SK-N-SH treated with all-trans-retinoic acid at 6 μM for 48 hours (cell line): ENCODE data around the gene FAM186B.

Source experiments
- ATAC-seq: fragments of 200-7000 bp; cut with Tn5 transposase; 3 replicates; pipeline ENCODE4 v1.9.1; 2020; ENCODE audit warnings: mild to moderate bottlenecking, moderate library complexity
- ARNTL ChIP-seq: fragments of 450-650 bp; formaldehyde crosslinking; IDR thresholded peaks from 2 replicates; pipeline ENCODE4 v1.5.0; 2020; ENCODE audit warnings: low read depth, mild to moderate bottlenecking, moderate library complexity, borderline replicate concordance
- BACH2 ChIP-seq: fragments of 250-450 bp; sonication (Bioruptor Pico); IDR thresholded peaks from 2 replicates; pipeline ENCODE4 v1.9.0; 2021; ENCODE audit warnings: mild to moderate bottlenecking, borderline replicate concordance
- CSDC2 ChIP-seq: fragments of 250-450 bp; sonication (Bioruptor Pico); IDR thresholded peaks from 2 replicates; pipeline ENCODE4 v1.5.0; 2020; ENCODE audit warnings: mild to moderate bottlenecking, moderate library complexity
- ESRRG ChIP-seq: fragments of 250-450 bp; sonication (Bioruptor Pico); IDR thresholded peaks from 2 replicates; pipeline ENCODE4 v1.6.1; 2021; ENCODE audit warnings: mild to moderate bottlenecking
- GLIS3 ChIP-seq: fragments of 250-450 bp; sonication (Bioruptor Pico); IDR thresholded peaks from 2 replicates; pipeline ENCODE4 v1.5.0; 2020; ENCODE audit warnings: mild to moderate bottlenecking, moderate library complexity
- ISL1 ChIP-seq: fragments of 250-450 bp; sonication (Bioruptor Pico); IDR thresholded peaks from 2 replicates; pipeline ENCODE4 v2.1.2; 2022; ENCODE audit warnings: mild to moderate bottlenecking, moderate library complexity
- OSR1 ChIP-seq: fragments of 250-450 bp; sonication (Bioruptor Pico); IDR thresholded peaks from 2 replicates; pipeline ENCODE4 v1.8.0; 2022; ENCODE audit warnings: moderate library complexity, mild to moderate bottlenecking, inconsistent platforms
- PPARA ChIP-seq: fragments of 250-450 bp; sonication (Bioruptor Pico); IDR thresholded peaks from 2 replicates; pipeline ENCODE4 v1.5.0; 2020; ENCODE audit warnings: mild to moderate bottlenecking, borderline replicate concordance
- RARB ChIP-seq: fragments of 250-450 bp; sonication (Bioruptor Pico); IDR thresholded peaks from 2 replicates; pipeline ENCODE4 v1.8.0; 2021; ENCODE audit warnings: mild to moderate bottlenecking, moderate library complexity
- SNAI2 ChIP-seq: fragments of 250-450 bp; sonication (Bioruptor Pico); IDR thresholded peaks from 2 replicates; pipeline ENCODE4 v1.5.0; 2020; ENCODE audit warnings: mild to moderate bottlenecking, moderate library complexity
- TCF4 ChIP-seq: fragments of 250-450 bp; sonication (Bioruptor Pico); IDR thresholded peaks from 2 replicates; pipeline ENCODE4 v1.8.0; 2021; ENCODE audit warnings: mild to moderate bottlenecking, moderate library complexity, borderline replicate concordance
- TOX ChIP-seq: fragments of 250-450 bp; sonication (Bioruptor Pico); IDR thresholded peaks from 2 replicates; pipeline ENCODE4 v1.8.0; 2021; ENCODE audit warnings: mild to moderate bottlenecking, moderate library complexity, borderline replicate concordance
- ZC3H10 ChIP-seq: fragments of 250-450 bp; sonication (Bioruptor Pico); IDR thresholded peaks from 2 replicates; pipeline ENCODE4 v1.5.1; 2021; ENCODE audit warnings: mild to moderate bottlenecking, moderate library complexity
- ZFP3 ChIP-seq: fragments of 250-450 bp; sonication (Bioruptor Pico); IDR thresholded peaks from 2 replicates; pipeline ENCODE4 v1.5.0; 2020; ENCODE audit warnings: mild to moderate bottlenecking, moderate library complexity
- ZFP30 ChIP-seq: fragments of 450-650 bp; formaldehyde crosslinking; IDR thresholded peaks from 2 replicates; pipeline ENCODE4 v1.5.0; 2022; ENCODE audit warnings: mild to moderate bottlenecking, moderate library complexity
- ZNF565 ChIP-seq: fragments of 450-650 bp; formaldehyde crosslinking; conservative IDR thresholded peaks from 2 replicates; pipeline ENCODE4 v1.5.0; 2020; ENCODE audit warnings: low read depth, mild to moderate bottlenecking, moderate library complexity
- ZNF70 ChIP-seq: fragments of 450-650 bp; formaldehyde crosslinking; IDR thresholded peaks from 2 replicates; pipeline ENCODE4 v1.5.0; 2020; ENCODE audit warnings: mild to moderate bottlenecking, moderate library complexity
- ZNF8 ChIP-seq: fragments of 450-650 bp; formaldehyde crosslinking; IDR thresholded peaks from 2 replicates; pipeline ENCODE4 v1.5.0; 2020; ENCODE audit warnings: mild to moderate bottlenecking, moderate library complexity
- TF ChIP-seq, protein P1 (sequence below): fragments of 250-450 bp; sonication (Bioruptor Pico); IDR thresholded peaks from 2 replicates; pipeline ENCODE4 v1.8.0; 2021; ENCODE audit warnings: low read depth, mild to moderate bottlenecking, moderate library complexity, borderline replicate concordance
- TF ChIP-seq, protein P2 (sequence below): fragments of 250-450 bp; sonication (Bioruptor Pico); IDR thresholded peaks from 2 replicates; pipeline ENCODE4 v1.8.0; 2020; ENCODE audit warnings: mild to moderate bottlenecking, moderate library complexity, borderline replicate concordance
- TF ChIP-seq, protein P3 (sequence below): fragments of 250-450 bp; sonication (Bioruptor Pico); IDR thresholded peaks from 2 replicates; pipeline ENCODE4 v1.5.1; 2021; ENCODE audit warnings: mild to moderate bottlenecking, moderate library complexity
- TF ChIP-seq, protein P4 (sequence below): fragments of 250-450 bp; sonication (Bioruptor Pico); IDR thresholded peaks from 2 replicates; pipeline ENCODE4 v1.5.0; 2020; ENCODE audit warnings: mild to moderate bottlenecking, moderate library complexity
- TF ChIP-seq, protein P5 (sequence below): fragments of 250-450 bp; sonication (Bioruptor Pico); IDR thresholded peaks from 2 replicates; pipeline ENCODE4 v1.5.1; 2020; ENCODE audit warnings: low read depth, mild to moderate bottlenecking, moderate library complexity

FAM186B gene

DNA sequence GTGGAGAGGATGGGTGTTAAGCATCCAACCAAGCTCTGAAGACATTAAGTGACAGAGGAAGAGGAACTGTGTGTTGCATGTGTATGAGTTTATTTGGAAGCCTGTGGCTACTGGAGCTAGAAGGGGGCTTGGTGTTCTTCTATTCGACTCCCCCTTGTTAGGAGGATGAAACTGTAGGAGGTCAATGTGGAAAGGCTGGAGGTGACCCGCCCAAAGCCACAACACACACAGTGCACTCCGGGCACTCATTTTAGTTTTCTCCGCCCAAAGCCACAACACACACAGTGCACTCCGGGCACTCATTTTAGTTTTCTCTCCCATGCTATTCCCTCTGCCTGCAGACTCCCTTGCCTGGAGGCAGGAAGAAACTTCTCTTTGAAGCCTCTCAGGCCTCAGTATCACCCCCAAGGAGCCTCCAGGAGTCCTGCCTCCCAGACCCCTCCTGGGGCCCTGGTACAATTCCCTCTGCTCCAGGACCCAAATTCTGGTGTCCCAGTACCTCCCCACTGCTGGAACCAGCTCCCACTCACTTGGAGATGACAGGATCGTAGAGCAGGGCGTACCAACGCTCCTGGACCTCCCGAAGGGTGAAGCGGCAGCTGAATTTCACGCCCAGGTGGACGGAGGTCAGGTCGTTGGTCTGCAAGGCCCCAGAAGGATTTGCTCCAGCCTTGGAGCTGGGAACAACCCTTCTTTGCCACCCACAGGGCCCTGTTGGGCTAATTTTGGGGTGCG lies 41.3 kb downstream of the FAM186B start:
- TF ChIP-seq ZFP3 (CRISPR knock-in tag) (no peak), ZFP30 (CRISPR knock-in tag) (no peak), TOX (no peak), PPARA (CRISPR knock-in tag) (no peak), ESRRG (CRISPR knock-in tag) (no peak), ISL1 (CRISPR knock-in tag) (no peak), ARNTL (CRISPR knock-in tag) (no peak), RARB (CRISPR knock-in tag) (no peak), ZC3H10 (CRISPR knock-in tag) (no peak), TCF4 (CRISPR knock-in tag) (no peak), OSR1 (no peak), ZNF565 (no peak), ZNF8 (CRISPR knock-in tag) (no peak), BACH2 (CRISPR knock-in tag) (no peak), ZNF70 (CRISPR knock-in tag) (no peak), CSDC2 (CRISPR knock-in tag) (no peak)
- TF ChIP-seq, protein P1, sequence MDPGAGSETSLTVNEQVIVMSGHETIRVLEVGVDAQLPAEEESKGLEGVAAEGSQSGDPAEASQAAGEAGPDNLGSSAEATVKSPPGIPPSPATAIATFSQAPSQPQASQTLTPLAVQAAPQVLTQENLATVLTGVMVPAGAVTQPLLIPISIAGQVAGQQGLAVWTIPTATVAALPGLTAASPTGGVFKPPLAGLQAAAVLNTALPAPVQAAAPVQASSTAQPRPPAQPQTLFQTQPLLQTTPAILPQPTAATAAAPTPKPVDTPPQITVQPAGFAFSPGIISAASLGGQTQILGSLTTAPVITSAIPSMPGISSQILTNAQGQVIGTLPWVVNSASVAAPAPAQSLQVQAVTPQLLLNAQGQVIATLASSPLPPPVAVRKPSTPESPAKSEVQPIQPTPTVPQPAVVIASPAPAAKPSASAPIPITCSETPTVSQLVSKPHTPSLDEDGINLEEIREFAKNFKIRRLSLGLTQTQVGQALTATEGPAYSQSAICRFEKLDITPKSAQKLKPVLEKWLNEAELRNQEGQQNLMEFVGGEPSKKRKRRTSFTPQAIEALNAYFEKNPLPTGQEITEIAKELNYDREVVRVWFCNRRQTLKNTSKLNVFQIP (CRISPR knock-in tag) = no peak
- TF ChIP-seq, protein P2, sequence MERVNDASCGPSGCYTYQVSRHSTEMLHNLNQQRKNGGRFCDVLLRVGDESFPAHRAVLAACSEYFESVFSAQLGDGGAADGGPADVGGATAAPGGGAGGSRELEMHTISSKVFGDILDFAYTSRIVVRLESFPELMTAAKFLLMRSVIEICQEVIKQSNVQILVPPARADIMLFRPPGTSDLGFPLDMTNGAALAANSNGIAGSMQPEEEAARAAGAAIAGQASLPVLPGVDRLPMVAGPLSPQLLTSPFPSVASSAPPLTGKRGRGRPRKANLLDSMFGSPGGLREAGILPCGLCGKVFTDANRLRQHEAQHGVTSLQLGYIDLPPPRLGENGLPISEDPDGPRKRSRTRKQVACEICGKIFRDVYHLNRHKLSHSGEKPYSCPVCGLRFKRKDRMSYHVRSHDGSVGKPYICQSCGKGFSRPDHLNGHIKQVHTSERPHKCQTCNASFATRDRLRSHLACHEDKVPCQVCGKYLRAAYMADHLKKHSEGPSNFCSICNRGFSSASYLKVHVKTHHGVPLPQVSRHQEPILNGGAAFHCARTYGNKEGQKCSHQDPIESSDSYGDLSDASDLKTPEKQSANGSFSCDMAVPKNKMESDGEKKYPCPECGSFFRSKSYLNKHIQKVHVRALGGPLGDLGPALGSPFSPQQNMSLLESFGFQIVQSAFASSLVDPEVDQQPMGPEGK (CRISPR knock-in tag) = no peak
- TF ChIP-seq, protein P3, sequence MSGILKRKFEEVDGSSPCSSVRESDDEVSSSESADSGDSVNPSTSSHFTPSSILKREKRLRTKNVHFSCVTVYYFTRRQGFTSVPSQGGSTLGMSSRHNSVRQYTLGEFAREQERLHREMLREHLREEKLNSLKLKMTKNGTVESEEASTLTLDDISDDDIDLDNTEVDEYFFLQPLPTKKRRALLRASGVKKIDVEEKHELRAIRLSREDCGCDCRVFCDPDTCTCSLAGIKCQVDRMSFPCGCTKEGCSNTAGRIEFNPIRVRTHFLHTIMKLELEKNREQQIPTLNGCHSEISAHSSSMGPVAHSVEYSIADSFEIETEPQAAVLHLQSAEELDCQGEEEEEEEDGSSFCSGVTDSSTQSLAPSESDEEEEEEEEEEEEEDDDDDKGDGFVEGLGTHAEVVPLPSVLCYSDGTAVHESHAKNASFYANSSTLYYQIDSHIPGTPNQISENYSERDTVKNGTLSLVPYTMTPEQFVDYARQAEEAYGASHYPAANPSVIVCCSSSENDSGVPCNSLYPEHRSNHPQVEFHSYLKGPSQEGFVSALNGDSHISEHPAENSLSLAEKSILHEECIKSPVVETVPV (CRISPR knock-in tag) = no peak
- TF ChIP-seq, protein P4, sequence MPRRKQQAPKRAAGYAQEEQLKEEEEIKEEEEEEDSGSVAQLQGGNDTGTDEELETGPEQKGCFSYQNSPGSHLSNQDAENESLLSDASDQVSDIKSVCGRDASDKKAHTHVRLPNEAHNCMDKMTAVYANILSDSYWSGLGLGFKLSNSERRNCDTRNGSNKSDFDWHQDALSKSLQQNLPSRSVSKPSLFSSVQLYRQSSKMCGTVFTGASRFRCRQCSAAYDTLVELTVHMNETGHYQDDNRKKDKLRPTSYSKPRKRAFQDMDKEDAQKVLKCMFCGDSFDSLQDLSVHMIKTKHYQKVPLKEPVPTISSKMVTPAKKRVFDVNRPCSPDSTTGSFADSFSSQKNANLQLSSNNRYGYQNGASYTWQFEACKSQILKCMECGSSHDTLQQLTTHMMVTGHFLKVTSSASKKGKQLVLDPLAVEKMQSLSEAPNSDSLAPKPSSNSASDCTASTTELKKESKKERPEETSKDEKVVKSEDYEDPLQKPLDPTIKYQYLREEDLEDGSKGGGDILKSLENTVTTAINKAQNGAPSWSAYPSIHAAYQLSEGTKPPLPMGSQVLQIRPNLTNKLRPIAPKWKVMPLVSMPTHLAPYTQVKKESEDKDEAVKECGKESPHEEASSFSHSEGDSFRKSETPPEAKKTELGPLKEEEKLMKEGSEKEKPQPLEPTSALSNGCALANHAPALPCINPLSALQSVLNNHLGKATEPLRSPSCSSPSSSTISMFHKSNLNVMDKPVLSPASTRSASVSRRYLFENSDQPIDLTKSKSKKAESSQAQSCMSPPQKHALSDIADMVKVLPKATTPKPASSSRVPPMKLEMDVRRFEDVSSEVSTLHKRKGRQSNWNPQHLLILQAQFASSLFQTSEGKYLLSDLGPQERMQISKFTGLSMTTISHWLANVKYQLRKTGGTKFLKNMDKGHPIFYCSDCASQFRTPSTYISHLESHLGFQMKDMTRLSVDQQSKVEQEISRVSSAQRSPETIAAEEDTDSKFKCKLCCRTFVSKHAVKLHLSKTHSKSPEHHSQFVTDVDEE (CRISPR knock-in tag) = no peak
- ATAC-seq = no peak

DNA sequence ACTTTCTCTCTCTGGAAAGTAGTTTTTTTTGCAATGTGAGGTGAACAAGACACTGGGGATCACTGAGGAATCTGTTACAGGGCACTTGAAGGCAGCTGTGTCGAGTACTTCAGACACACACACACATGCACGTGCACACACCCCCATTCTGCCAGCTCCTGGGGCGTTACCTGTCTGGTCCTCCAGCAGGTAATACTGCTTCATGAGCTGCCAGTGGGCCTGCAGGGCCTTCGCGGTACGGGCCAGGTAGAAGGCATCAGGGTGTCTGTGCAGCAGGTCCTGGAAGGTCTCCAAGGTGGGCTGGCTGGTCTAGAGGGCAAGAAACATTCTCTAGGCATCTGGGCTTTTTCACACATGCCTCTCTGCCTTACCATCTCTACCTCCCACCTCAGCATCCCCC lies 42.6 kb downstream of the FAM186B start:
- ATAC-seq = no peak
- TF ChIP-seq, protein P1 (CRISPR knock-in tag) = no peak
- TF ChIP-seq, protein P4 (CRISPR knock-in tag) = no peak
- no peak for TF ChIP-seq ZFP3 (CRISPR knock-in tag)
- no peak for TF ChIP-seq TCF4 (CRISPR knock-in tag)
- no peak for TF ChIP-seq OSR1
- TF ChIP-seq ESRRG (CRISPR knock-in tag) = no peak
- no peak for TF ChIP-seq CSDC2 (CRISPR knock-in tag)
- TF ChIP-seq BACH2 (CRISPR knock-in tag) = no peak
- no peak for TF ChIP-seq ISL1 (CRISPR knock-in tag)
- TF ChIP-seq ZNF8 (CRISPR knock-in tag) = no peak
- TF ChIP-seq, protein P2 (CRISPR knock-in tag) = no peak
- TF ChIP-seq SNAI2 (CRISPR knock-in tag) = no peak
- no peak for TF ChIP-seq GLIS3 (CRISPR knock-in tag)
- no peak for TF ChIP-seq RARB (CRISPR knock-in tag)
- TF ChIP-seq, protein P5, sequence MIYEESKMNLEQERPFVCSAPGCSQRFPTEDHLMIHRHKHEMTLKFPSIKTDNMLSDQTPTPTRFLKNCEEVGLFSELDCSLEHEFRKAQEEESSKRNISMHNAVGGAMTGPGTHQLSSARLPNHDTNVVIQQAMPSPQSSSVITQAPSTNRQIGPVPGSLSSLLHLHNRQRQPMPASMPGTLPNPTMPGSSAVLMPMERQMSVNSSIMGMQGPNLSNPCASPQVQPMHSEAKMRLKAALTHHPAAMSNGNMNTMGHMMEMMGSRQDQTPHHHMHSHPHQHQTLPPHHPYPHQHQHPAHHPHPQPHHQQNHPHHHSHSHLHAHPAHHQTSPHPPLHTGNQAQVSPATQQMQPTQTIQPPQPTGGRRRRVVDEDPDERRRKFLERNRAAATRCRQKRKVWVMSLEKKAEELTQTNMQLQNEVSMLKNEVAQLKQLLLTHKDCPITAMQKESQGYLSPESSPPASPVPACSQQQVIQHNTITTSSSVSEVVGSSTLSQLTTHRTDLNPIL = no peak
- no peak for TF ChIP-seq PPARA (CRISPR knock-in tag)
